ENCODE results near the gene PRPF8. TPM values are rescaled to one million over a fixed set of nuclear protein-coding genes. Genes with fewer than 3 reads are reported as not detected.

Gene PRPF8
- polyA plus RNA-seq, 4 donors = 61.1 to 162 (median 75.0) TPM

DNA sequence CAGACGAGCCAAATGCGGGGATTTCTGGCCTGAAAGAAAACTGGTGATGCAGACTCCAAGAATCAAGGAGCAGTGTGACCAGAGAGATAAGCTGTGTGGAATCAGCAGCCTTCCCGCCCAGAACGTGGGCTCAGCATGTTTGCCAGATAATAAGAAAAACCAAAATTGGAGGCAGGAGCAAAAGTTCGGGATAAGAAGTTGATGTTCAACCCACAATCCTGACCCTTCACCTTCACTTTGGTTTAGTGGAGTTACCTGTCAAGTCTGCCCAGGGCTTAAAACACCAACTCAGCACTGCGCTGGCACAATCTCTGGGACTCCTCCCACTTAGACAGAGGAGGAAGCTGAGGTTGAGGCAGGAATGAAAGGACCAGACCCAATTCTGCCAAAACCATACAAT, 59.1 kb downstream of the PRPF8 start:
- H3K27me3 ChIP-seq (ENCODE audit: control insufficient read depth in 3 of 3, insufficient read depth in 3 of 3, low read length in 3 of 3) = peaks cover 0 to 9% (median 0%) of the 10 kb centered on the region in 3 donors
- 42 to 72% (median 54%) methylated on average over 6 of the region's 6 CpGs for WGBS, 3 donors
- peaks cover 0 to 36% (median 2%) of the 10 kb centered on the region in 3 donors for H3K4me1 ChIP-seq (ENCODE audit: control insufficient read depth in 3 of 3, insufficient read depth in 2 of 3, low read depth in 1 of 3, low read length in 2 of 3)
- FAIRE-seq (no peak), DNase-seq (peak; percentile 64 to 68)
- no peaks in the 10 kb centered on the region for H3K9me3 ChIP-seq (ENCODE audit: control insufficient read depth in 2 of 2, insufficient read depth in 1 of 2, low read depth in 1 of 2, low read length in 1 of 2)
- peaks cover 0 to 53% (median 0%) of the 10 kb centered on the region in 3 donors for H3K36me3 ChIP-seq (ENCODE audit: control insufficient read depth in 3 of 3, insufficient read depth in 2 of 3, low read depth in 1 of 3, low read length in 3 of 3)
- no peak overlapping the region for H3K4me3 ChIP-seq (ENCODE audit: low read depth in 1 of 3, low read length in 3 of 3)
- H3K27ac ChIP-seq (ENCODE audit: low read depth in 1 of 3, low read length in 2 of 3) = peak overlapping the region in 1 of 3 donors; percentile 77

DNA sequence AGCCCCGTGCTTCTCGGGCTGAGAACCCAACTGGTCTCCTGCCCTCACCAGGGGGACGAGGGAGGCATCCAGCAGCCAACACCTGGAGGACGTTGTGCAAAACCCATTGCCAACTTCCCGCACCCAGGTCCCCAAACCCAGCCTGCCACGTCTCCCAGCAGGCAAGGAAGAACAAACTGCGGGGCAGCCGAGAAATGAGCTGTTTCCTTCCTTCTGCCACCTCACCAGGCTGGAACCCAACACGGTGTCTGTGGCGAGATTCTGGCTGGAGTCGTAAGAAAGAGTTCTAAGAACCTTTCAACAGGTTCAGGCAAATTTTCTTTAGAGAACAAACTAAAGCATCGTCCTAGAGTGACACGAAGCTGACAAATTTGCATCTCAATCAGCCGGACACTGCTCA, 59.6 kb downstream of the PRPF8 start:
- Histone ChIP-seq H3K4me1 (ENCODE audit: control insufficient read depth in 3 of 3, insufficient read depth in 2 of 3, low read depth in 1 of 3, low read length in 2 of 3) (peaks cover 0 to 40% (median 2%) of the 10 kb centered on the region in 3 donors), H3K27me3 (ENCODE audit: control insufficient read depth in 3 of 3, insufficient read depth in 3 of 3, low read length in 3 of 3) (peaks cover 0 to 7% (median 0%) of the 10 kb centered on the region in 3 donors), H3K27ac (ENCODE audit: low read depth in 1 of 3, low read length in 2 of 3) (peak overlapping the region in 1 of 3 donors; percentile 77), H3K9me3 (ENCODE audit: control insufficient read depth in 2 of 2, insufficient read depth in 1 of 2, low read depth in 1 of 2, low read length in 1 of 2) (no peaks in the 10 kb centered on the region), H3K36me3 (ENCODE audit: control insufficient read depth in 3 of 3, insufficient read depth in 2 of 3, low read depth in 1 of 3, low read length in 3 of 3) (peaks cover 0 to 59% (median 0%) of the 10 kb centered on the region in 3 donors), H3K4me3 (ENCODE audit: low read depth in 1 of 3, low read length in 3 of 3) (no peak overlapping the region)
- no peak for DNase-seq
- 81 to 96% (median 85%) methylated on average over 14 of the region's 14 CpGs for WGBS, 3 donors
- FAIRE-seq = no peak

DNA sequence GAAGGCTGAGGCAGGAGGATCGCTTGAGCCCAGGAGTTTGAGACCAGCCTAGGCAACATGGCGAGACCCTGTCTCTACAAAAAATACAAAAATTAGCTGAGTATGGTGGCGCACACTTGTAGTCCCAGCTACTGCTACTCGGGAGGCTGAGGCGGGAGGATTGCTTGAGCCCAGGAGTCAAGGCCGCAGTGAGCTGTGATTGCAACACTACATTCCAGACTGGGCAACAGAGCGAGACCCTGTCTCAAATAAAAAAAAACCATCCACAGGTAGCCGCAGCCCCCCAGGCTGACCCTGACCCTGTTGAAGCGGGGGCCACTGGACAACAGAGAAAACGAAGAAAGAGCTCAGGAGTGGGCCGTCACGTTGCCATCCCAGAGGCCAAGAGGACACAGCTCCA, 60.0 kb downstream of the PRPF8 start:
- FAIRE-seq (no peak), DNase-seq (no peak)
- peaks cover 0 to 63% (median 0%) of the 10 kb centered on the region in 3 donors for H3K36me3 ChIP-seq (ENCODE audit: control insufficient read depth in 3 of 3, insufficient read depth in 2 of 3, low read depth in 1 of 3, low read length in 3 of 3)
- peaks cover 0 to 3% (median 0%) of the 10 kb centered on the region in 3 donors for H3K27me3 ChIP-seq (ENCODE audit: control insufficient read depth in 3 of 3, insufficient read depth in 3 of 3, low read length in 3 of 3)
- no peak overlapping the region for H3K4me3 ChIP-seq (ENCODE audit: low read depth in 1 of 3, low read length in 3 of 3)
- 88% methylated on average over 12 of the region's 12 CpGs for WGBS, 3 donors
- no peaks in the 10 kb centered on the region for H3K9me3 ChIP-seq (ENCODE audit: control insufficient read depth in 2 of 2, insufficient read depth in 1 of 2, low read depth in 1 of 2, low read length in 1 of 2)
- H3K27ac ChIP-seq (ENCODE audit: low read depth in 1 of 3, low read length in 2 of 3) = peak overlapping the region in 1 of 3 donors; percentile 77
- peaks cover 0 to 37% (median 2%) of the 10 kb centered on the region in 3 donors for H3K4me1 ChIP-seq (ENCODE audit: control insufficient read depth in 3 of 3, insufficient read depth in 2 of 3, low read depth in 1 of 3, low read length in 2 of 3)

DNA sequence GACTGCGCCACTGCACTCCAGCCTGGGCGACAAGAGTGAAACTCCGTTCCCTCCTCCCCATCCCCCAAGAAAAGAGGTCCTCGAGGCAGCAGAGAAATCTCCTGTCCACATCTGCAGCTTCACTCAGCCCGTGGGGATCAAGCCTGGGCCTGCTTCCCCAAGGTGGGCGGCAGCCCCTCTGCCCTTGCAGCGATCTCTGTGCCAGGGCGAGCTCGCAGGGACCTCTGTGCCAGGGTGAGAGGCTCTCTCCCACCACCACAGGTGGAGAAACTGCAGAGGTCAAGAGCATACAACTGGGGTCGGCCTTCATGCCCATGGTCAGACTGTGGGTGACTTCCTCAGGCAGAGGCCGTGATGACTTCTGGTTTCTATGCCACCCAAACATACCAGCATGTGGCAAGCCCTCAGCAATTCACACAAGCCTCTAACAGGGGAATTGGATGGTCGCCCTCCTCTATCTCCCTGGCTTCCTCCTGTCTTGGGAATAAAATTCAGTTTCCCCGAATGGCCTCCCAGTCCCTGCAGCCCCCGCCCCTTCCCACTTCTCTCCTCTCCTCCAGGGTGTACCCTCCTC, 61.5 kb downstream of the PRPF8 start:
- H3K4me1 ChIP-seq (ENCODE audit: control insufficient read depth in 3 of 3, insufficient read depth in 2 of 3, low read depth in 1 of 3, low read length in 2 of 3) = peaks cover 0 to 40% (median 2%) of the 10 kb centered on the region in 3 donors
- H3K27me3 ChIP-seq (ENCODE audit: control insufficient read depth in 3 of 3, insufficient read depth in 3 of 3, low read length in 3 of 3) = no peaks in the 10 kb centered on the region
- no peak for DNase-seq
- FAIRE-seq = no peak
- no peaks in the 10 kb centered on the region for H3K9me3 ChIP-seq (ENCODE audit: control insufficient read depth in 2 of 2, insufficient read depth in 1 of 2, low read depth in 1 of 2, low read length in 1 of 2)
- no peak overlapping the region for H3K27ac ChIP-seq (ENCODE audit: low read depth in 1 of 3, low read length in 2 of 3)
- no peak overlapping the region for H3K4me3 ChIP-seq (ENCODE audit: low read depth in 1 of 3, low read length in 3 of 3)
- 93 to 95% (median 93%) methylated on average over 14 of the region's 14 CpGs for WGBS, 3 donors
- H3K36me3 ChIP-seq (ENCODE audit: control insufficient read depth in 3 of 3, insufficient read depth in 2 of 3, low read depth in 1 of 3, low read length in 3 of 3) = peaks cover 0 to 77% (median 0%) of the 10 kb centered on the region in 3 donors

DNA sequence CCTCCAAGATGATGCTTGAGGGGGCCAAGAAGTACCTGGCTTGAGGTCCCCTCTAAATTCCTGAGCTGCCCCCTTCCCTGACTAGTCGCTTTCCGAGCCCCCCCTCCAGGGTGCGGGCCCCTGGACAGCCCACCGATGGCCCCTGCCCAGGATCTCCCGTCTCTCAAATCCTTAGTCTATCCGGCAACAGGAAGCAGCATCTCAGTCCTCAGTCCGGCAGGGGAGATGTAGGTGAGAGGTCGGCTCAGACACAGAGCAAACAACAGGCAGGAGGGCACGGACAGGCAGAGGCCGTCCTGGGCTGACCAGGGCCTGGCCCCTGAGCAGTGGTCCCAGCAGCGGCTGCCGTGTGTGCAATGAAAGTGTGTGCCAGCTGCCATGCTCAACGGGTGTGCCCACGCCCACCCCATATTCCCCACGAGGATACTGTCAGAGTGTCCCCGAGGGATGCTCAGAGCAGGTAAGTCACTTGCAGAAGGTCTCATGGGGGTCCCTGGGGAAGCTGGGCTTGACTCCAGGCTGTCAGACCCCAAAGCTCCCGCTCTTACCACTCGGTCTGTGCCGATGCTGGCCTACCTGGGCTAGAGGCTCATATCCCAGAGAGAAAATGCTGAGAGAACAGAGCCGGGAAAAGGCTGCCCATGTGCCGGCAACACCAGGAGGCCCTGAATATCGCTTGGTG, 63.3 kb downstream of the PRPF8 start:
- Histone ChIP-seq H3K4me3 (ENCODE audit: low read depth in 1 of 3, low read length in 3 of 3) (no peak overlapping the region), H3K4me1 (ENCODE audit: control insufficient read depth in 3 of 3, insufficient read depth in 2 of 3, low read depth in 1 of 3, low read length in 2 of 3) (peaks cover 0 to 40% (median 2%) of the 10 kb centered on the region in 3 donors), H3K27ac (ENCODE audit: low read depth in 1 of 3, low read length in 2 of 3) (peak overlapping the region in 1 of 3 donors; percentile 1), H3K9me3 (ENCODE audit: control insufficient read depth in 2 of 2, insufficient read depth in 1 of 2, low read depth in 1 of 2, low read length in 1 of 2) (no peaks in the 10 kb centered on the region), H3K36me3 (ENCODE audit: control insufficient read depth in 3 of 3, insufficient read depth in 2 of 3, low read depth in 1 of 3, low read length in 3 of 3) (peaks cover 0 to 76% (median 0%) of the 10 kb centered on the region in 3 donors), H3K27me3 (ENCODE audit: control insufficient read depth in 3 of 3, insufficient read depth in 3 of 3, low read length in 3 of 3) (no peaks in the 10 kb centered on the region)
- WGBS, 3 donors = 77 to 87% (median 82%) methylated on average over 20 to 22 of the region's 22 CpGs
- DNase-seq (no peak), FAIRE-seq (no peak)

DNA sequence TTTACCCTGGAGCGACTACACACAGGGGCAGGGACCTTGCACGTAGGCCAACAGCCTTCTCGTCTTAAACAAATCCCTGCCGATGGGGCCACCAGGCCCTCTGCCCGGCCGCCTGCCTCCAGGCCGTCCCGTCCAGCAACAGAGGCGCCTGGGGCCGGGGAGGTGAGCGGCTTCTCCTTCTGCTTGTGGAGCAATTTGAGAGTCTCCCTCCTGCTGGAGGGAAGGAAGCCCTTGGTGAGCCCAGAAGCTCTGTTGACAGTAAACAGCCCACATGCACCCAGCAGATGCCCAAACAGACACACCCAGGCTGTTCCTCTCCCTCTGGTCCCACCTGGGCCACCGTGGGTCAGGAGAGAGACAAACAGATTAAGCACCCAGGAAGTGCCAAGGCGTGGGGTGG, 64.2 kb downstream of the PRPF8 start:
- no peak for FAIRE-seq
- WGBS, 3 donors = 74 to 83% (median 83%) methylated on average over 13 of the region's 13 CpGs
- H3K9me3 ChIP-seq (ENCODE audit: control insufficient read depth in 2 of 2, insufficient read depth in 1 of 2, low read depth in 1 of 2, low read length in 1 of 2) = no peaks in the 10 kb centered on the region
- no peak overlapping the region for H3K4me3 ChIP-seq (ENCODE audit: low read depth in 1 of 3, low read length in 3 of 3)
- DNase-seq = no peak
- no peaks in the 10 kb centered on the region for H3K27me3 ChIP-seq (ENCODE audit: control insufficient read depth in 3 of 3, insufficient read depth in 3 of 3, low read length in 3 of 3)
- no peak overlapping the region for H3K27ac ChIP-seq (ENCODE audit: low read depth in 1 of 3, low read length in 2 of 3)
- H3K4me1 ChIP-seq (ENCODE audit: control insufficient read depth in 3 of 3, insufficient read depth in 2 of 3, low read depth in 1 of 3, low read length in 2 of 3) = peaks cover 0 to 36% (median 2%) of the 10 kb centered on the region in 3 donors
- peaks cover 0 to 79% (median 0%) of the 10 kb centered on the region in 3 donors for H3K36me3 ChIP-seq (ENCODE audit: control insufficient read depth in 3 of 3, insufficient read depth in 2 of 3, low read depth in 1 of 3, low read length in 3 of 3)

DNA sequence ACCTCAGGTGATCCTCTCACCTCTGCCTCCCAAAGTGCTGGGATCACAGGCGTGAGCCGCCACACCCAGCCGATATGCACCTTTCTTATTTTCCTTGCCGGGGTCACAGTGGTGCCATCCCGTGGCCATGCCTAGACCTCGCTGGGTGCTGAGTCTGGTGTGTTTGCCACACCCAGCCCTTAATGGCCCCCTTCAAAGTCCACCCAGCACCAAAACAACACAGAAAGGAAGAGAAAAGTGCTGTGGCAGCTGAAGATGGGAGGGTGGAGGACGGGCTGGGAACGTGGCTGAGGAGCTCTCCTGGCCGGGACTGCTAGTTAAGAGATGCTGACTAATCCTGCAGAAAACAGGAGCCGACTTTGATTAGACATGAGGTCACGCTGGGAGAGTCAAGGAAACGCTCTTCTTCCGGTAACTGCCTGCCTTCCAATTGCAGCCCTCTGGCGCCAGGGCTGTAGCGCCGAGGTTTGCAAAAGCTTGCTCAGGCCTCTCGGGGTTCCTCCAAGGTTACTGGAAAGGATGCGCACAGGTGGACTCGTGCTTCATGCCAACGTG, 67.0 kb downstream of the PRPF8 start:
- FAIRE-seq (no peak), DNase-seq (peak; percentile 92 to 97)
- peaks cover 0 to 82% (median 2%) of the 10 kb centered on the region in 3 donors for H3K36me3 ChIP-seq (ENCODE audit: control insufficient read depth in 3 of 3, insufficient read depth in 2 of 3, low read depth in 1 of 3, low read length in 3 of 3)
- peaks cover 0 to 27% (median 0%) of the 10 kb centered on the region in 3 donors for H3K4me1 ChIP-seq (ENCODE audit: control insufficient read depth in 3 of 3, insufficient read depth in 2 of 3, low read depth in 1 of 3, low read length in 2 of 3)
- no peaks in the 10 kb centered on the region for H3K9me3 ChIP-seq (ENCODE audit: control insufficient read depth in 2 of 2, insufficient read depth in 1 of 2, low read depth in 1 of 2, low read length in 1 of 2)
- H3K27me3 ChIP-seq (ENCODE audit: control insufficient read depth in 3 of 3, insufficient read depth in 3 of 3, low read length in 3 of 3) = no peaks in the 10 kb centered on the region
- no peak overlapping the region for H3K4me3 ChIP-seq (ENCODE audit: low read depth in 1 of 3, low read length in 3 of 3)
- 18 to 48% (median 34%) methylated on average over 20 of the region's 20 CpGs for WGBS, 3 donors
- H3K27ac ChIP-seq (ENCODE audit: low read depth in 1 of 3, low read length in 2 of 3) = peak overlapping the region; percentile 81 to 85 (median 85)

DNA sequence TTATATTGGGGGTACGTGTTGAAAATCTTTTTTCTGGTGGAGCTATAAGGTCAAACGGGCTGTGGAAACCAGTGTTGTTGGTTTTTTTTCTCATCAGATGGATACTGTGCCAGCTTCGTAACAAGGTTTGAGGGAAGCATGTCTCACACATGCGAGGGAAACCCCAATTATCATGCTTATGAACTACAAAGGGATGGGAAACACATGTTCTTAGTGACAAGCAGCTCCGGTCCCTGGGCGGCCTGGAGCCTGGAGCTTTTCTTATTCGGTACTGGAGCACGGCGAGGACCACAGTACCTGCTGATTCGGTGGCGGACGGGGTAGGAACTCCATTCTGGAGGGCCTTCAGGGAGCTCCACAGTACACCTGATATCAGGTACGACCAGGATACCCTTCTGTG, 68.6 kb downstream of the PRPF8 start:
- peaks cover 0 to 85% (median 2%) of the 10 kb centered on the region in 3 donors for H3K36me3 ChIP-seq (ENCODE audit: control insufficient read depth in 3 of 3, insufficient read depth in 2 of 3, low read depth in 1 of 3, low read length in 3 of 3)
- no peak for FAIRE-seq
- no peak overlapping the region for H3K27ac ChIP-seq (ENCODE audit: low read depth in 1 of 3, low read length in 2 of 3)
- no peaks in the 10 kb centered on the region for H3K27me3 ChIP-seq (ENCODE audit: control insufficient read depth in 3 of 3, insufficient read depth in 3 of 3, low read length in 3 of 3)
- no peak overlapping the region for H3K4me3 ChIP-seq (ENCODE audit: low read depth in 1 of 3, low read length in 3 of 3)
- DNase-seq = no peak
- H3K9me3 ChIP-seq (ENCODE audit: control insufficient read depth in 2 of 2, insufficient read depth in 1 of 2, low read depth in 1 of 2, low read length in 1 of 2) = no peaks in the 10 kb centered on the region
- 83 to 93% (median 87%) methylated on average over 12 to 13 of the region's 13 CpGs for WGBS, 3 donors
- H3K4me1 ChIP-seq (ENCODE audit: control insufficient read depth in 3 of 3, insufficient read depth in 2 of 3, low read depth in 1 of 3, low read length in 2 of 3) = peaks cover 0 to 23% (median 0%) of the 10 kb centered on the region in 3 donors

All from small intestine (tissue), 7 donors.